ENCODE data around the gene LINC00632. TPM values are rescaled to one million over a fixed set of nuclear protein-coding genes. Genes with fewer than 3 reads are reported as not detected.

LINC00632 gene
- polyA plus RNA-seq, 2 of the 4 experiments (the other 2 are of a cell fraction), result 2.3 to 23.9 TPM

DNA sequence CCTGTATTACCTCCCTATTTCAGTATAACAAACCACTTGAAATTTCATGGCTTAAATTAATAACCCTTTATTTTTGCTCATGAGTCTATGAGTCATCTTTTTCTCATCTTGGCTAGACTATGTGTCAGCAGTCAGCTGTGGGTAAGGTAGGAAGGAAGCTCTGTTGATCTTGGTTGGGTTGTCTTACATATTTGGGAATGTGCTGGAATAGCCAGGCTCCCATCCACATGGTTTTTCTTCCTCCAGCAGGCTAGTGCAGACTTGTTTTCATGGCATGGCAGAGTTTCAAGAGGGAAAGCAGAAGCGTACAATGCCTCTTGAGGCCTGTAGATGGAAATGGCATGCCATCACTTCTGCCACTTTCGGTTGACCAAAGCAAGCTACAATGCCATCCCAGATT is 89.7 kb downstream of the LINC00632 start:
- FAIRE-seq (no peak), ATAC-seq (no peak), DNase-seq (ENCODE audit: low read depth in 1 of 2, low spot score in 1 of 2) (peak in 1 of 2 experiments; percentile 4)
- 79% methylated on average over 2 of the region's 2 CpGs for WGBS (ENCODE audit: missing lambda C conversion rate)
- H3K4me1 ChIP-seq, result no peaks in the 10 kb centered on the region
- ChIA-PET POLR2A (no interaction called here), CTCF (no interaction called here)
- no peak for TF ChIP-seq RCOR1 (IDR thresholded peaks at IDR 0.05; ENCODE audit: low read depth, low read length)
- no peak for TF ChIP-seq KDM1A (IDR thresholded peaks at IDR 0.05; ENCODE audit: low read depth)
- TF ChIP-seq NFE2L2 (conservative IDR thresholded peaks at IDR 0.05; ENCODE audit: low read length), result no peak
- no peak for TF ChIP-seq RFX5 (IDR thresholded peaks at IDR 0.05)
- TF ChIP-seq, protein P1, sequence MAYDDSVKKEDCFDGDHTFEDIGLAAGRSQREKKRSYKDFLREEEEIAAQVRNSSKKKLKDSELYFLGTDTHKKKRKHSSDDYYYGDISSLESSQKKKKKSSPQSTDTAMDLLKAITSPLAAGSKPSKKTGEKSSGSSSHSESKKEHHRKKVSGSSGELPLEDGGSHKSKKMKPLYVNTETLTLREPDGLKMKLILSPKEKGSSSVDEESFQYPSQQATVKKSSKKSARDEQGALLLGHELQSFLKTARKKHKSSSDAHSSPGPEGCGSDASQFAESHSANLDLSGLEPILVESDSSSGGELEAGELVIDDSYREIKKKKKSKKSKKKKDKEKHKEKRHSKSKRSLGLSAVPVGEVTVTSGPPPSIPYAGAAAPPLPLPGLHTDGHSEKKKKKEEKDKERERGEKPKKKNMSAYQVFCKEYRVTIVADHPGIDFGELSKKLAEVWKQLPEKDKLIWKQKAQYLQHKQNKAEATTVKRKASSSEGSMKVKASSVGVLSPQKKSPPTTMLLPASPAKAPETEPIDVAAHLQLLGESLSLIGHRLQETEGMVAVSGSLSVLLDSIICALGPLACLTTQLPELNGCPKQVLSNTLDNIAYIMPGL (CRISPR knock-in tag; IDR thresholded peaks at IDR 0.05; ENCODE audit: borderline replicate concordance), result no peak
- TF ChIP-seq ZC3H11A (IDR thresholded peaks at IDR 0.05), result no peak
- no peak for TF ChIP-seq ZSCAN20 (CRISPR knock-in tag; IDR thresholded peaks at IDR 0.05)
- no peak for TF ChIP-seq TFCP2L1 (CRISPR knock-in tag; IDR thresholded peaks at IDR 0.05)
- TF ChIP-seq, protein P2, sequence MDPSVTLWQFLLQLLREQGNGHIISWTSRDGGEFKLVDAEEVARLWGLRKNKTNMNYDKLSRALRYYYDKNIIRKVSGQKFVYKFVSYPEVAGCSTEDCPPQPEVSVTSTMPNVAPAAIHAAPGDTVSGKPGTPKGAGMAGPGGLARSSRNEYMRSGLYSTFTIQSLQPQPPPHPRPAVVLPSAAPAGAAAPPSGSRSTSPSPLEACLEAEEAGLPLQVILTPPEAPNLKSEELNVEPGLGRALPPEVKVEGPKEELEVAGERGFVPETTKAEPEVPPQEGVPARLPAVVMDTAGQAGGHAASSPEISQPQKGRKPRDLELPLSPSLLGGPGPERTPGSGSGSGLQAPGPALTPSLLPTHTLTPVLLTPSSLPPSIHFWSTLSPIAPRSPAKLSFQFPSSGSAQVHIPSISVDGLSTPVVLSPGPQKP (IDR thresholded peaks at IDR 0.05; ENCODE audit: low read depth, low read length), result no peak
- TF ChIP-seq ZNF302 (CRISPR knock-in tag; IDR thresholded peaks at IDR 0.05), result no peak
- TF ChIP-seq FOSL2 (IDR thresholded peaks at IDR 0.05), result no peak
- TF ChIP-seq FOSL2 (CRISPR knock-in tag; IDR thresholded peaks at IDR 0.05), result no peak
- no peak for TF ChIP-seq RAD21 (conservative IDR thresholded peaks at IDR 0.05 in 1 of 2, IDR thresholded peaks at IDR 0.05 in 1 of 2)
- TF ChIP-seq NR3C1 (IDR thresholded peaks at IDR 0.05), result no peak
- no peak overlapping the region for H3K27ac ChIP-seq
- no peaks in the 10 kb centered on the region for H3K9me3 ChIP-seq
- H3K4me3 ChIP-seq, result no peak overlapping the region
- no peak overlapping the region for H3K4me2 ChIP-seq

DNA sequence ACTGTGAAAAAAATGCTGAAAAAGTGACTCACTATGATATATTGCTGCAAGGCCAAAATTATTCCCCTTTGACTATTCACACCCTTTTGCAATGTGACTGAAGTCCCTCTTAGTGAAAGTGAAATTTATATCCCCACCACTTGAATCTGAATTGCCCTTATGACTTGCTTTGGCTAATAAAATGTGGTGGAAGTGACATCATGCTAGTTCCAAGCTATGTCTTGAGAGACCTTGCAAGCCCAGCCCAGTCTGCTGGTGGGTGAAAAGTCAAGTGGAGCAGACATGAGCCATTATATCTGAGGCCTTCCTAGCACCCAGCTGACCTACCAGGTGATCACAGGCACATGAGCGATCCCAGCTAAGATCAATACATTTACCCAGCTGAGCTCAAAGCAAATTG is 94.7 kb downstream of the LINC00632 start:
- Histone ChIP-seq H3K4me2 (no peak overlapping the region), H3K4me3 (no peak overlapping the region), H3K27ac (no peak overlapping the region), H3K9me3 (no peaks in the 10 kb centered on the region), H3K4me1 (no peaks in the 10 kb centered on the region)
- FAIRE-seq, result no peak
- no peak for DNase-seq (ENCODE audit: low read depth in 1 of 2, low spot score in 1 of 2)
- ChIA-PET POLR2A (no interaction called here), CTCF (no interaction called here)
- ATAC-seq, result no peak
- TF ChIP-seq, protein P3, sequence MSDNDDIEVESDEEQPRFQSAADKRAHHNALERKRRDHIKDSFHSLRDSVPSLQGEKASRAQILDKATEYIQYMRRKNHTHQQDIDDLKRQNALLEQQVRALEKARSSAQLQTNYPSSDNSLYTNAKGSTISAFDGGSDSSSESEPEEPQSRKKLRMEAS (IDR thresholded peaks at IDR 0.05), result no peak
- TF ChIP-seq HDAC2 (IDR thresholded peaks at IDR 0.05) (no peak), ZNF302 (CRISPR knock-in tag; IDR thresholded peaks at IDR 0.05) (no peak), KDM1A (IDR thresholded peaks at IDR 0.05; ENCODE audit: low read depth) (no peak), POLR2A (IDR thresholded peaks at IDR 0.05; ENCODE audit: low read length) (no peak), CHD4 (IDR thresholded peaks at IDR 0.05; ENCODE audit: borderline replicate concordance) (no peak), FOSB (CRISPR knock-in tag; IDR thresholded peaks at IDR 0.05) (no peak), RCOR1 (IDR thresholded peaks at IDR 0.05; ENCODE audit: low read depth, low read length) (no peak), JUNB (IDR thresholded peaks at IDR 0.05) (no peak), GATA3 (IDR thresholded peaks at IDR 0.05; ENCODE audit: borderline replicate concordance) (no peak)
- TF ChIP-seq, protein P4, sequence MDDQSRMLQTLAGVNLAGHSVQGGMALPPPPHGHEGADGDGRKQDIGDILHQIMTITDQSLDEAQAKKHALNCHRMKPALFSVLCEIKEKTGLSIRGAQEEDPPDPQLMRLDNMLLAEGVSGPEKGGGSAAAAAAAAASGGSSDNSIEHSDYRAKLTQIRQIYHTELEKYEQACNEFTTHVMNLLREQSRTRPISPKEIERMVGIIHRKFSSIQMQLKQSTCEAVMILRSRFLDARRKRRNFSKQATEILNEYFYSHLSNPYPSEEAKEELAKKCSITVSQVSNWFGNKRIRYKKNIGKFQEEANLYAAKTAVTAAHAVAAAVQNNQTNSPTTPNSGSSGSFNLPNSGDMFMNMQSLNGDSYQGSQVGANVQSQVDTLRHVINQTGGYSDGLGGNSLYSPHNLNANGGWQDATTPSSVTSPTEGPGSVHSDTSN (IDR thresholded peaks at IDR 0.05), result no peak
- TF ChIP-seq, protein P5, sequence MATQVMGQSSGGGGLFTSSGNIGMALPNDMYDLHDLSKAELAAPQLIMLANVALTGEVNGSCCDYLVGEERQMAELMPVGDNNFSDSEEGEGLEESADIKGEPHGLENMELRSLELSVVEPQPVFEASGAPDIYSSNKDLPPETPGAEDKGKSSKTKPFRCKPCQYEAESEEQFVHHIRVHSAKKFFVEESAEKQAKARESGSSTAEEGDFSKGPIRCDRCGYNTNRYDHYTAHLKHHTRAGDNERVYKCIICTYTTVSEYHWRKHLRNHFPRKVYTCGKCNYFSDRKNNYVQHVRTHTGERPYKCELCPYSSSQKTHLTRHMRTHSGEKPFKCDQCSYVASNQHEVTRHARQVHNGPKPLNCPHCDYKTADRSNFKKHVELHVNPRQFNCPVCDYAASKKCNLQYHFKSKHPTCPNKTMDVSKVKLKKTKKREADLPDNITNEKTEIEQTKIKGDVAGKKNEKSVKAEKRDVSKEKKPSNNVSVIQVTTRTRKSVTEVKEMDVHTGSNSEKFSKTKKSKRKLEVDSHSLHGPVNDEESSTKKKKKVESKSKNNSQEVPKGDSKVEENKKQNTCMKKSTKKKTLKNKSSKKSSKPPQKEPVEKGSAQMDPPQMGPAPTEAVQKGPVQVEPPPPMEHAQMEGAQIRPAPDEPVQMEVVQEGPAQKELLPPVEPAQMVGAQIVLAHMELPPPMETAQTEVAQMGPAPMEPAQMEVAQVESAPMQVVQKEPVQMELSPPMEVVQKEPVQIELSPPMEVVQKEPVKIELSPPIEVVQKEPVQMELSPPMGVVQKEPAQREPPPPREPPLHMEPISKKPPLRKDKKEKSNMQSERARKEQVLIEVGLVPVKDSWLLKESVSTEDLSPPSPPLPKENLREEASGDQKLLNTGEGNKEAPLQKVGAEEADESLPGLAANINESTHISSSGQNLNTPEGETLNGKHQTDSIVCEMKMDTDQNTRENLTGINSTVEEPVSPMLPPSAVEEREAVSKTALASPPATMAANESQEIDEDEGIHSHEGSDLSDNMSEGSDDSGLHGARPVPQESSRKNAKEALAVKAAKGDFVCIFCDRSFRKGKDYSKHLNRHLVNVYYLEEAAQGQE (IDR thresholded peaks at IDR 0.05), result no peak
- TF ChIP-seq, protein P6, sequence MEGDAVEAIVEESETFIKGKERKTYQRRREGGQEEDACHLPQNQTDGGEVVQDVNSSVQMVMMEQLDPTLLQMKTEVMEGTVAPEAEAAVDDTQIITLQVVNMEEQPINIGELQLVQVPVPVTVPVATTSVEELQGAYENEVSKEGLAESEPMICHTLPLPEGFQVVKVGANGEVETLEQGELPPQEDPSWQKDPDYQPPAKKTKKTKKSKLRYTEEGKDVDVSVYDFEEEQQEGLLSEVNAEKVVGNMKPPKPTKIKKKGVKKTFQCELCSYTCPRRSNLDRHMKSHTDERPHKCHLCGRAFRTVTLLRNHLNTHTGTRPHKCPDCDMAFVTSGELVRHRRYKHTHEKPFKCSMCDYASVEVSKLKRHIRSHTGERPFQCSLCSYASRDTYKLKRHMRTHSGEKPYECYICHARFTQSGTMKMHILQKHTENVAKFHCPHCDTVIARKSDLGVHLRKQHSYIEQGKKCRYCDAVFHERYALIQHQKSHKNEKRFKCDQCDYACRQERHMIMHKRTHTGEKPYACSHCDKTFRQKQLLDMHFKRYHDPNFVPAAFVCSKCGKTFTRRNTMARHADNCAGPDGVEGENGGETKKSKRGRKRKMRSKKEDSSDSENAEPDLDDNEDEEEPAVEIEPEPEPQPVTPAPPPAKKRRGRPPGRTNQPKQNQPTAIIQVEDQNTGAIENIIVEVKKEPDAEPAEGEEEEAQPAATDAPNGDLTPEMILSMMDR (IDR thresholded peaks at IDR 0.05), result no peak
- 83% methylated on average over 1 of the region's 1 CpG for WGBS (ENCODE audit: missing lambda C conversion rate)
